GM23338 (cell line): ENCODE results near the gene HGF. TPM values are rescaled to one million over a fixed set of nuclear protein-coding genes. Genes with fewer than 3 reads are reported as not detected.

Experiments
- ATAC-seq: fragments of 200-7000 bp; cut with Tn5 transposase; 3 replicates; pipeline ENCODE4 v1.9.1; 2020
- DNase-seq: peaks from one replicate; pipeline ENCODE4 v3.0.0-alpha.2; 2015; ENCODE audit warnings: low spot score
- H2AFZ ChIP-seq: fragments of 200-600 bp; sonication (generic); 2 replicates; pipeline ENCODE4 v1.8.0; 2016; ENCODE audit warnings: antibody characterized with exemption, mild to moderate bottlenecking, moderate library complexity
- H3F3A ChIP-seq: fragments of 200-600 bp; sonication (generic); replicated peaks from 2 replicates; pipeline ENCODE4 v1.8.0; 2017; ENCODE audit warnings: antibody characterized with exemption, mixed run types, low read depth
- H3K27ac ChIP-seq: fragments of 200-600 bp; sonication (generic); 2 replicates; pipeline ENCODE4 v1.6.1; 2016; ENCODE audit warnings: low read depth
- H3K27me3 ChIP-seq: fragments of 200-600 bp; sonication (generic); 2 replicates; pipeline ENCODE4 v1.8.0; 2016; ENCODE audit warnings: mild to moderate bottlenecking, mixed run types, moderate library complexity; ENCODE audit not compliant: insufficient read depth
- H3K36me3 ChIP-seq: fragments of 200-600 bp; sonication (generic); 2 replicates; pipeline ENCODE4 v1.8.0; 2016; ENCODE audit warnings: mild to moderate bottlenecking; ENCODE audit not compliant: insufficient read depth
- H3K4me1 ChIP-seq: fragments of 200-600 bp; sonication (generic); 2 replicates; pipeline ENCODE4 v1.8.0; 2016; ENCODE audit warnings: mild to moderate bottlenecking, moderate library complexity; ENCODE audit not compliant: insufficient read depth
- H3K4me2 ChIP-seq: fragments of 200-600 bp; sonication (generic); 2 replicates; pipeline ENCODE4 v1.7.1; 2017; ENCODE audit warnings: mixed run types
- H3K4me3 ChIP-seq: fragments of 200-600 bp; sonication (generic); 2 replicates; pipeline ENCODE4 v1.6.1; 2016; ENCODE audit warnings: mixed run types
- H3K79me2 ChIP-seq: fragments of 200-600 bp; sonication (generic); replicated peaks from 2 replicates; pipeline ENCODE4 v1.8.0; 2017; ENCODE audit warnings: mild to moderate bottlenecking; ENCODE audit not compliant: insufficient read depth
- H3K9me2 ChIP-seq: fragments of 200-600 bp; sonication (generic); 2 replicates; pipeline ENCODE4 v1.8.0; 2017; ENCODE audit not compliant: insufficient read depth
- H4K20me1 ChIP-seq: fragments of 200-600 bp; sonication (generic); replicated peaks from 2 replicates; pipeline ENCODE4 v1.8.0; 2017; ENCODE audit warnings: mild to moderate bottlenecking; ENCODE audit not compliant: insufficient read depth
- H3K27ac Mint-ChIP-seq: 2 replicates; pipeline ENCODE4 v1.8.0; 2020; ENCODE audit warnings: inconsistent platforms, mild to moderate bottlenecking, moderate library complexity, mixed read lengths
- H3K27me3 Mint-ChIP-seq: 3 replicates; pipeline ENCODE4 v1.8.0; 2022; ENCODE audit warnings: low read depth, mild to moderate bottlenecking, moderate library complexity, mixed read lengths, inconsistent platforms; ENCODE audit not compliant: insufficient read depth, poor library complexity
- H3K36me3 Mint-ChIP-seq: 3 replicates; pipeline ENCODE4 v1.8.0; 2021; ENCODE audit warnings: low read depth, mild to moderate bottlenecking, inconsistent platforms, moderate library complexity, mixed read lengths
- H3K4me1 Mint-ChIP-seq: 3 replicates; pipeline ENCODE4 v1.8.0; 2020; ENCODE audit warnings: mild to moderate bottlenecking, inconsistent platforms, mixed read lengths
- H3K4me3 Mint-ChIP-seq: 3 replicates; pipeline ENCODE4 v1.8.0; 2021; ENCODE audit warnings: moderate library complexity, mild to moderate bottlenecking, inconsistent platforms, mixed read lengths
- H3K9me3 Mint-ChIP-seq: 3 replicates; pipeline ENCODE4 v1.8.0; 2020; ENCODE audit warnings: moderate library complexity, mild to moderate bottlenecking, inconsistent platforms, mixed read lengths
- CREB1 ChIP-seq: fragments of 250-450 bp; sonication (Bioruptor Pico); IDR thresholded peaks from 2 replicates; pipeline ENCODE4 v1.5.0; 2020; ENCODE audit warnings: low read depth, mild to moderate bottlenecking, moderate library complexity
- EZH2 ChIP-seq: fragments of 200-600 bp; sonication (generic); IDR thresholded peaks from one replicate; pipeline ENCODE4 v1.8.0; 2017; ENCODE audit warnings: antibody characterized with exemption, mild to moderate bottlenecking, low read depth; ENCODE audit not compliant: unreplicated experiment
- EZH2phosphoT487 ChIP-seq: fragments of 200-600 bp; sonication (generic); IDR thresholded peaks from one replicate; pipeline ENCODE4 v1.8.1; 2018; ENCODE audit warnings: antibody characterized with exemption; ENCODE audit not compliant: unreplicated experiment
- JUNB ChIP-seq: IDR thresholded peaks from one replicate; pipeline ENCODE4 v1.6.1; 2016; ENCODE audit warnings: antibody characterized with exemption; ENCODE audit not compliant: unreplicated experiment
- NANOG ChIP-seq: IDR thresholded peaks from 2 replicates; pipeline ENCODE4 v1.6.1; 2016; ENCODE audit warnings: antibody characterized with exemption, borderline replicate concordance
- POLR2AphosphoS5 ChIP-seq: IDR thresholded peaks from 2 replicates; pipeline ENCODE4 v1.6.1; 2016; ENCODE audit warnings: antibody characterized with exemption, low read depth
- REST ChIP-seq: IDR thresholded peaks from one replicate; pipeline ENCODE4 v1.6.1; 2018; ENCODE audit warnings: antibody characterized with exemption; ENCODE audit not compliant: unreplicated experiment
- STAT1 ChIP-seq: IDR thresholded peaks from one replicate; pipeline ENCODE4 v1.6.1; 2016; ENCODE audit warnings: antibody characterized with exemption; ENCODE audit not compliant: unreplicated experiment
- ZNF114 ChIP-seq: fragments of 250-450 bp; sonication (Bioruptor Pico); IDR thresholded peaks from 2 replicates; pipeline ENCODE4 v1.5.0; 2020; ENCODE audit warnings: mild to moderate bottlenecking, moderate library complexity
- ZNF331 ChIP-seq: fragments of 250-450 bp; sonication (Bioruptor Pico); IDR thresholded peaks from 2 replicates; pipeline ENCODE4 v1.5.0; 2020; ENCODE audit warnings: low read depth, mild to moderate bottlenecking, moderate library complexity
- ZNF462 ChIP-seq: fragments of 250-450 bp; sonication (Bioruptor Pico); IDR thresholded peaks from 2 replicates; pipeline ENCODE4 v1.5.0; 2020; ENCODE audit warnings: mild to moderate bottlenecking, moderate library complexity
- polyA plus RNA-seq: library from polyadenylated mRNA; unstranded; fragments of >200 nt; fragmentation: Nextera tagmentation; extraction: Ambion mirVana; gene quantifications from 2 replicates; pipeline ENCODE4 v1.2.1, GENCODE V29; 2016
- total RNA-seq: library from RNA; depleted of rRNA; stranded (reverse); fragments of >200 nt; shearing (Covaris generic); gene quantifications from 2 replicates; pipeline ENCODE4 v1.2.3, GENCODE V29; 2014
- TF ChIP-seq, protein P1 (sequence below): IDR thresholded peaks from 2 replicates; pipeline ENCODE4 v1.6.1; 2016; ENCODE audit warnings: antibody characterized with exemption
- TF ChIP-seq, protein P2 (sequence below), 2 experiments: fragments of 200-600 bp in 1 of 2; sonication (generic) in 1 of 2; conservative IDR thresholded peaks; 2 replicates each; pipeline versions ENCODE4 v1.5.1 to v1.6.1; 2016 to 2017; ENCODE audit warnings: antibody characterized with exemption in 2 of 2, low read depth in 2 of 2, mild to moderate bottlenecking in 2 of 2, moderate library complexity in 1 of 2

Gene HGF
- total and polyA plus RNA-seq, 2 experiments from 2014 or later = 0.24 to 1.1 TPM

- H3K4me2 ChIP-seq = no peak overlapping the region
- Mint-ChIP-seq H3K27me3 (peaks cover 1% of the 10 kb centered on the region), H3K9me3 (no peaks in the 10 kb centered on the region; the same call in 2 of the 3 replicates), H3K4me1 (peaks cover 39% of the 10 kb centered on the region), H3K27ac (no peak overlapping the region), H3K36me3 (no peaks in the 10 kb centered on the region), H3K4me3 (no peak overlapping the region)
- TF ChIP-seq STAT1 = no peak
- no peak for TF ChIP-seq EZH2
- no peak for TF ChIP-seq EZH2phosphoT487
- no peak for TF ChIP-seq CREB1 (CRISPR knock-in tag)
- TF ChIP-seq, protein P1, sequence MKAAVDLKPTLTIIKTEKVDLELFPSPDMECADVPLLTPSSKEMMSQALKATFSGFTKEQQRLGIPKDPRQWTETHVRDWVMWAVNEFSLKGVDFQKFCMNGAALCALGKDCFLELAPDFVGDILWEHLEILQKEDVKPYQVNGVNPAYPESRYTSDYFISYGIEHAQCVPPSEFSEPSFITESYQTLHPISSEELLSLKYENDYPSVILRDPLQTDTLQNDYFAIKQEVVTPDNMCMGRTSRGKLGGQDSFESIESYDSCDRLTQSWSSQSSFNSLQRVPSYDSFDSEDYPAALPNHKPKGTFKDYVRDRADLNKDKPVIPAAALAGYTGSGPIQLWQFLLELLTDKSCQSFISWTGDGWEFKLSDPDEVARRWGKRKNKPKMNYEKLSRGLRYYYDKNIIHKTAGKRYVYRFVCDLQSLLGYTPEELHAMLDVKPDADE = no peak
- TF ChIP-seq, protein P2, sequence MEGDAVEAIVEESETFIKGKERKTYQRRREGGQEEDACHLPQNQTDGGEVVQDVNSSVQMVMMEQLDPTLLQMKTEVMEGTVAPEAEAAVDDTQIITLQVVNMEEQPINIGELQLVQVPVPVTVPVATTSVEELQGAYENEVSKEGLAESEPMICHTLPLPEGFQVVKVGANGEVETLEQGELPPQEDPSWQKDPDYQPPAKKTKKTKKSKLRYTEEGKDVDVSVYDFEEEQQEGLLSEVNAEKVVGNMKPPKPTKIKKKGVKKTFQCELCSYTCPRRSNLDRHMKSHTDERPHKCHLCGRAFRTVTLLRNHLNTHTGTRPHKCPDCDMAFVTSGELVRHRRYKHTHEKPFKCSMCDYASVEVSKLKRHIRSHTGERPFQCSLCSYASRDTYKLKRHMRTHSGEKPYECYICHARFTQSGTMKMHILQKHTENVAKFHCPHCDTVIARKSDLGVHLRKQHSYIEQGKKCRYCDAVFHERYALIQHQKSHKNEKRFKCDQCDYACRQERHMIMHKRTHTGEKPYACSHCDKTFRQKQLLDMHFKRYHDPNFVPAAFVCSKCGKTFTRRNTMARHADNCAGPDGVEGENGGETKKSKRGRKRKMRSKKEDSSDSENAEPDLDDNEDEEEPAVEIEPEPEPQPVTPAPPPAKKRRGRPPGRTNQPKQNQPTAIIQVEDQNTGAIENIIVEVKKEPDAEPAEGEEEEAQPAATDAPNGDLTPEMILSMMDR (conservative IDR thresholded peaks at IDR 0.05; ENCODE audit: low read depth in 2 of 2) = no peak
- no peak for TF ChIP-seq REST
- TF ChIP-seq ZNF331 (CRISPR knock-in tag) = no peak
- no peak for TF ChIP-seq JUNB
- no peak for TF ChIP-seq POLR2AphosphoS5
- no peak for TF ChIP-seq ZNF114 (CRISPR knock-in tag)
- no peak for TF ChIP-seq ZNF462
- no peak for TF ChIP-seq NANOG
- no peaks in the 10 kb centered on the region for H3K79me2 ChIP-seq
- H3K4me3 ChIP-seq = no peak overlapping the region
- no peaks in the 10 kb centered on the region for H4K20me1 ChIP-seq
- no peaks in the 10 kb centered on the region for H3F3A ChIP-seq
- no peaks in the 10 kb centered on the region for H3K9me2 ChIP-seq
- no peak overlapping the region for H2AFZ ChIP-seq
- peaks cover 28% of the 10 kb centered on the region for H3K4me1 ChIP-seq
- H3K27me3 ChIP-seq = no peaks in the 10 kb centered on the region
- H3K27ac ChIP-seq = no peak overlapping the region
- no peaks in the 10 kb centered on the region for H3K36me3 ChIP-seq
- DNase-seq = no peak
- ATAC-seq = no peak
Measured at GRCh38 chr7:81687062-81687461, 82.8 kb downstream of the HGF start.
